K562 (cell line): ENCODE results near the gene POLR2C.

Source experiments
- EP300 ChIP-seq: IDR thresholded peaks from 2 replicates; pipeline ENCODE4 v1.6.1; 2012; ENCODE audit warnings: low read length, improper control_type of control experiment
- KDM5B ChIP-seq: fragments of 200-600 bp; sonication (generic); IDR thresholded peaks from 2 replicates; pipeline ENCODE4 v1.6.1; 2012; ENCODE audit warnings: low read depth, mild to moderate bottlenecking, moderate library complexity, low read length, control low read depth, inconsistent platforms; ENCODE audit not compliant: insufficient replicate concordance
- MAFK ChIP-seq: IDR thresholded peaks from 2 replicates; pipeline ENCODE4 v1.6.1; 2011; ENCODE audit warnings: low read length, improper control_type of control experiment
- MYC ChIP-seq, 2 experiments: fragments of 250-450 bp in 1 of 2; sonication (Bioruptor Pico) in 1 of 2; IDR thresholded peaks; 2 replicates each; pipeline versions ENCODE4 v1.5.1 to v1.6.1; 2012 to 2021; ENCODE audit warnings: low read depth in 2 of 2, borderline replicate concordance in 1 of 2, improper control_type of control experiment in 1 of 2, low read length in 1 of 2, mild to moderate bottlenecking in 1 of 2, moderate library complexity in 1 of 2
- POLR2A ChIP-seq: fragments of 450-650 bp; conservative IDR thresholded peaks from 2 replicates; pipeline ENCODE4 v1.6.1; 2016
- TF ChIP-seq, protein P1 (sequence below): sonication (generic); formaldehyde crosslinking; IDR thresholded peaks from 2 replicates; pipeline ENCODE4 v1.9.0; 2022; ENCODE audit warnings: mild to moderate bottlenecking, missing genetic modification reagents

DNA sequence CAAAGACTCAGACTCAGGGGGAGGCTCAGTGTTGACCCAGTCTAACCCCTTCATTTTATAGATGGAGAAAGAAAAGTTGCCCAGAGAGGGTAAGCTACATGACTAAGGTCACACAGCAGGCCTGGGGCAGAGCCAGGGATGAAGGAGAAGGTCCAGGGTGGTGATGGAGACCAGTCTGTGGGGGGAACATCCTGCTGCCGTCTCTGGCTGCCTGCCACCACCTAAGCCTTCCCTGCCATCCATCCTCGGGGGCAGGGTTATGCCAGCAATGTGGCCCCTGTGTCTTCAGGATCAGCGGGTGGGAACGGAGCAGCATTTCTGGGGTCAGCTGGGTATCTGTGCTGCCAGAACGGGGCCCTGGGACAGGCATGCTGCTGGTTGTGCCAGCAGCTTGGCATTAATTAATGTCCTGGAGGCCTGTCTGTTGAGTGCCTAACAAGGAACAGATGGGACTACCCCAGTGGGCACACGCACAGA is 18.3 kb downstream of the POLR2C start:
- TF ChIP-seq MYC (IDR thresholded peaks at IDR 0.05; ENCODE audit: low read depth, low read length) (no peak), MYC (CRISPR knock-in tag; IDR thresholded peaks at IDR 0.05; ENCODE audit: borderline replicate concordance, low read depth) (no peak), KDM5B (no peak), MAFK (no peak), POLR2A (no peak), EP300 (no peak)
- TF ChIP-seq, protein P1, sequence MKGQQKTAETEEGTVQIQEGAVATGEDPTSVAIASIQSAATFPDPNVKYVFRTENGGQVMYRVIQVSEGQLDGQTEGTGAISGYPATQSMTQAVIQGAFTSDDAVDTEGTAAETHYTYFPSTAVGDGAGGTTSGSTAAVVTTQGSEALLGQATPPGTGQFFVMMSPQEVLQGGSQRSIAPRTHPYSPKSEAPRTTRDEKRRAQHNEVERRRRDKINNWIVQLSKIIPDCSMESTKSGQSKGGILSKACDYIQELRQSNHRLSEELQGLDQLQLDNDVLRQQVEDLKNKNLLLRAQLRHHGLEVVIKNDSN, result no peak
